SU-DHL-6 (cell line): ENCODE measurements around the gene TTC12.

Experiments
- H2AFZ ChIP-seq: fragments of 200-600 bp; sonication (generic); 2 replicates; pipeline ENCODE4 v1.6.1; 2014; ENCODE audit warnings: low read depth, mild to moderate bottlenecking, moderate library complexity, mixed read lengths, antibody characterized with exemption, low read length; ENCODE audit not compliant: severe bottlenecking
- H3F3A ChIP-seq: fragments of 200-600 bp; shearing (Covaris generic); 2 replicates; pipeline ENCODE4 v1.6.0; 2016; ENCODE audit warnings: antibody characterized with exemption, mild to moderate bottlenecking; ENCODE audit not compliant: insufficient read depth
- H3K27ac ChIP-seq: fragments of 200-600 bp; sonication (generic); 2 replicates; pipeline ENCODE4 v1.5.1; 2016; ENCODE audit warnings: low read depth, mild to moderate bottlenecking, low read length, moderate library complexity, mixed read lengths
- H3K27me3 ChIP-seq: fragments of 200-600 bp; sonication (generic), shearing (Covaris generic); 2 replicates; pipeline ENCODE4 v1.6.0; 2014; ENCODE audit warnings: mild to moderate bottlenecking, low read length
- H3K36me3 ChIP-seq: fragments of 200-600 bp; sonication (generic); 2 replicates; pipeline ENCODE4 v1.6.1; 2014; ENCODE audit warnings: mild to moderate bottlenecking, low read length, mixed read lengths
- H3K4me2 ChIP-seq: fragments of 300-600, 200-600 bp; shearing (Covaris generic), sonication (generic); 2 replicates; pipeline ENCODE4 v1.6.0; 2014; ENCODE audit warnings: low read length, low read depth, mild to moderate bottlenecking; ENCODE audit not compliant: poor library complexity, severe bottlenecking
- H3K4me3 ChIP-seq: fragments of 200-600 bp; sonication (generic); 2 replicates; pipeline ENCODE4 v1.5.1; 2014; ENCODE audit warnings: antibody characterized with exemption, low read length, mild to moderate bottlenecking, mixed read lengths; ENCODE audit not compliant: insufficient read depth, poor library complexity, severe bottlenecking
- H3K79me2 ChIP-seq: fragments of 200-600 bp; sonication (generic); 2 replicates; pipeline ENCODE4 v1.6.1; 2014; ENCODE audit warnings: mild to moderate bottlenecking, low read length, moderate library complexity; ENCODE audit not compliant: insufficient read depth
- H3K9ac ChIP-seq: fragments of 200-600 bp; sonication (generic); 2 replicates; pipeline ENCODE4 v1.7.0; 2014; ENCODE audit warnings: mild to moderate bottlenecking, low read length
- H3K9me2 ChIP-seq: fragments of 200-600 bp; sonication (generic); replicated peaks from 2 replicates; pipeline ENCODE4 v1.6.1; 2014; ENCODE audit warnings: low read length; ENCODE audit not compliant: insufficient read depth
- H3K9me3 ChIP-seq: fragments of 200-600 bp; sonication (generic); 2 replicates; pipeline ENCODE4 v1.6.1; 2014; ENCODE audit warnings: low read length, mixed read lengths; ENCODE audit not compliant: insufficient read depth
- H4K20me1 ChIP-seq: fragments of 200-600 bp; sonication (generic); 2 replicates; pipeline ENCODE4 v1.6.1; 2014; ENCODE audit warnings: low read depth, mild to moderate bottlenecking, antibody characterized with exemption, low read length, moderate library complexity, mixed read lengths
- CTCF ChIP-seq: fragments of 200-600 bp; sonication (generic); IDR thresholded peaks from one replicate; pipeline ENCODE4 v1.5.1; 2017; ENCODE audit warnings: antibody characterized with exemption, mild to moderate bottlenecking, low read length, moderate library complexity; ENCODE audit not compliant: insufficient read depth, poor library complexity, severe bottlenecking
- EZH2phosphoT487 ChIP-seq: fragments of 200-600 bp; sonication (generic), shearing (Covaris generic); conservative IDR thresholded peaks from 2 replicates; pipeline ENCODE4 v1.6.1; 2018; ENCODE audit warnings: mild to moderate bottlenecking, antibody characterized with exemption, low read length, moderate library complexity, mixed read lengths

TTC12 gene

DNA sequence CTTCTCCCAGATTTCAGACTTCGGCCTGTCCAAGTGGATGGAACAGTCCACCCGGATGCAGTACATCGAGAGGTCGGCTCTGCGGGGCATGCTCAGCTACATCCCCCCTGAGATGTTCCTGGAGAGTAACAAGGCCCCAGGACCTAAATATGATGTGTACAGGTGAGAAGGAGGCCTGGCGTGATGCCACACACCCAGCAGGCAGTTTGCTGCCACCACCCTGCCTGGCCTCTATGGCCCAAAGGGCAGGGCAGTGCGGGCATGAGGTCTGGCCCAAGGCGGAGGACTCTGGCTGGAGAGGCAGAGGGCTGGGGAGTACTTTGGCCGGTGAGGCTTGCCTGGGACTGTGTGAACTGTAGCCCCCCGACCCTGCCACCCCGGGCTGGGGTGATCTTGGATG lies 80.5 kb downstream of the TTC12 start:
- Histone ChIP-seq H3K9ac (no peak overlapping the region), H3K9me3 (no peaks in the 10 kb centered on the region), H3F3A (no peaks in the 10 kb centered on the region), H3K4me3 (no peak overlapping the region), H4K20me1 (no peaks in the 10 kb centered on the region), H3K36me3 (no peaks in the 10 kb centered on the region), H3K79me2 (no peaks in the 10 kb centered on the region), H3K27ac (no peak overlapping the region), H3K27me3 (no peaks in the 10 kb centered on the region), H3K4me2 (no peak overlapping the region), H2AFZ (no peak overlapping the region), H3K9me2 (no peaks in the 10 kb centered on the region)
- no peak for TF ChIP-seq CTCF
- TF ChIP-seq EZH2phosphoT487, result no peak

GRCh38 chr11:113395782-113396336 lies 81.5 kb downstream of the TTC12 start:
- no peak overlapping the region for H2AFZ ChIP-seq
- no peak overlapping the region for H3K4me2 ChIP-seq
- no peaks in the 10 kb centered on the region for H4K20me1 ChIP-seq
- no peaks in the 10 kb centered on the region for H3K9me3 ChIP-seq
- TF ChIP-seq EZH2phosphoT487 (no peak), CTCF (no peak)
- no peaks in the 10 kb centered on the region for H3F3A ChIP-seq
- no peaks in the 10 kb centered on the region for H3K79me2 ChIP-seq
- H3K9me2 ChIP-seq, result no peaks in the 10 kb centered on the region
- no peak overlapping the region for H3K27ac ChIP-seq
- H3K27me3 ChIP-seq, result no peaks in the 10 kb centered on the region
- no peak overlapping the region for H3K4me3 ChIP-seq
- H3K9ac ChIP-seq, result no peak overlapping the region
- no peaks in the 10 kb centered on the region for H3K36me3 ChIP-seq

- no peaks in the 10 kb centered on the region for H3K9me2 ChIP-seq
- no peak overlapping the region for H3K4me2 ChIP-seq
These were observed 82.3 kb downstream of the TTC12 start for GRCh38 chr11:113396690-113397089.

More at GRCh38 chr11:113396690-113397089, 82.3 kb downstream of the TTC12 start:
- no peaks in the 10 kb centered on the region for H3K27me3 ChIP-seq
- H4K20me1 ChIP-seq, result no peaks in the 10 kb centered on the region
- TF ChIP-seq EZH2phosphoT487, result no peak
- no peak for TF ChIP-seq CTCF
- no peak overlapping the region for H2AFZ ChIP-seq
- H3K4me3 ChIP-seq, result no peak overlapping the region
- H3K9me3 ChIP-seq, result no peaks in the 10 kb centered on the region
- no peak overlapping the region for H3K9ac ChIP-seq
- no peaks in the 10 kb centered on the region for H3F3A ChIP-seq
- no peaks in the 10 kb centered on the region for H3K36me3 ChIP-seq
- no peaks in the 10 kb centered on the region for H3K79me2 ChIP-seq
- H3K27ac ChIP-seq, result no peak overlapping the region
